Testis (tissue), 2 donors: Measurements from ENCODE around the gene KCNQ1OT1.

Experiments
- POLR2A ChIP-seq: fragments of 450-650 bp; IDR thresholded peaks from one replicate; pipeline ENCODE4 v1.6.1; 2017; ENCODE audit warnings: antibody characterized with exemption, mild to moderate bottlenecking, moderate library complexity
- TF ChIP-seq, protein P1 (sequence below), 3 experiments: fragments of 450-650 bp in 2 of 3; fragments of 200-600 bp in 1 of 3; sonication (generic) in 1 of 3; IDR thresholded peaks; one replicate each; pipeline ENCODE4 v1.5.1; 2016 to 2019; ENCODE audit warnings: antibody characterized with exemption in 3 of 3, mild to moderate bottlenecking in 2 of 3, moderate library complexity in 1 of 3

DNA sequence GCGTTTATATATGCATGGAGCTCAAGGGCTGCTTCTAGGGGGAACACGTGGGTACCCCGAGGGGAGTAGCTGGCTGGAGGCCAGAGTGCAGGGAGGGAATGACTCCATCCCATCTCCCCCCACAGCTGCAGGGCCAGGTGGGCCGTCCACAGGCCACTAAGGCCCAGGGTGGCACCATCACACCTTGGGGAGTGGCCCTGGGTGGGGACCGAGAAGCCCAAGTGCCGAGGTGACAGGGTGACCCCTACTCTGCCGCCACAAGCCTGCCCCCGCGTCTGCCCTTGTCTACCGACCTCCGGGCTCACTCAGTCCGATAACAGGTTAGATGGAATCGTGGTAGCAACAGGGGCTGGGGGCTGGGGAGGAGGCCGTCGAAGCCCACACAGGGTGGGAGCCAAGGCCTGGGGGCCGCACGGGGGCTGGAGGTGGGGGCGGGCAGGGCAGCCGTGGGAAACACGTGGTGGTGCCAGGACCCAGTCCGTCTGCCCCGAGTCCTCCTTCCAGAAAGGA lies 125.7 kb downstream of the KCNQ1OT1 start:
- TF ChIP-seq, protein P1, sequence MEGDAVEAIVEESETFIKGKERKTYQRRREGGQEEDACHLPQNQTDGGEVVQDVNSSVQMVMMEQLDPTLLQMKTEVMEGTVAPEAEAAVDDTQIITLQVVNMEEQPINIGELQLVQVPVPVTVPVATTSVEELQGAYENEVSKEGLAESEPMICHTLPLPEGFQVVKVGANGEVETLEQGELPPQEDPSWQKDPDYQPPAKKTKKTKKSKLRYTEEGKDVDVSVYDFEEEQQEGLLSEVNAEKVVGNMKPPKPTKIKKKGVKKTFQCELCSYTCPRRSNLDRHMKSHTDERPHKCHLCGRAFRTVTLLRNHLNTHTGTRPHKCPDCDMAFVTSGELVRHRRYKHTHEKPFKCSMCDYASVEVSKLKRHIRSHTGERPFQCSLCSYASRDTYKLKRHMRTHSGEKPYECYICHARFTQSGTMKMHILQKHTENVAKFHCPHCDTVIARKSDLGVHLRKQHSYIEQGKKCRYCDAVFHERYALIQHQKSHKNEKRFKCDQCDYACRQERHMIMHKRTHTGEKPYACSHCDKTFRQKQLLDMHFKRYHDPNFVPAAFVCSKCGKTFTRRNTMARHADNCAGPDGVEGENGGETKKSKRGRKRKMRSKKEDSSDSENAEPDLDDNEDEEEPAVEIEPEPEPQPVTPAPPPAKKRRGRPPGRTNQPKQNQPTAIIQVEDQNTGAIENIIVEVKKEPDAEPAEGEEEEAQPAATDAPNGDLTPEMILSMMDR (IDR thresholded peaks at IDR 0.05), result no peak
- no peak for TF ChIP-seq POLR2A
